ENCODE results near the gene DTD1.

The DTD1 gene

GRCh38 chr20:18678549-18679419 is 90.9 kb downstream of the DTD1 start:
- Histone ChIP-seq H3K9me3 (ENCODE audit: low read length) (no peaks in the 10 kb centered on the region), H2AFZ (ENCODE audit: low read length) (no peak overlapping the region), H3K4me3 (ENCODE audit: low read depth, low read length, poor library complexity, severe bottlenecking) (no peak overlapping the region), H3F3A (ENCODE audit: insufficient read depth, low read length) (no peaks in the 10 kb centered on the region), H3K9me2 (ENCODE audit: low read depth, low read length) (no peaks in the 10 kb centered on the region), H3K27ac (ENCODE audit: low read depth, low read length, poor library complexity, severe bottlenecking) (peak overlapping the region; percentile 35), H3K4me1 (ENCODE audit: insufficient read depth, low read length, severe bottlenecking) (peaks cover 16% of the 10 kb centered on the region), H3K79me2 (ENCODE audit: insufficient read depth, low read length) (no peaks in the 10 kb centered on the region), H3K36me3 (ENCODE audit: insufficient read depth, low read length) (no peaks in the 10 kb centered on the region), H3K27me3 (ENCODE audit: insufficient read depth, low read length) (no peaks in the 10 kb centered on the region), H3K9ac (ENCODE audit: low read length) (no peak overlapping the region), H3K4me2 (ENCODE audit: low read length) (peak overlapping the region; percentile 2; the same call in 1 of the 2 replicates), H4K20me1 (ENCODE audit: insufficient read depth, low read length) (no peaks in the 10 kb centered on the region)
- no peak for TF ChIP-seq EZH2 (IDR thresholded peaks at IDR 0.05; ENCODE audit: borderline replicate concordance, low read length)
- TF ChIP-seq, protein P1, sequence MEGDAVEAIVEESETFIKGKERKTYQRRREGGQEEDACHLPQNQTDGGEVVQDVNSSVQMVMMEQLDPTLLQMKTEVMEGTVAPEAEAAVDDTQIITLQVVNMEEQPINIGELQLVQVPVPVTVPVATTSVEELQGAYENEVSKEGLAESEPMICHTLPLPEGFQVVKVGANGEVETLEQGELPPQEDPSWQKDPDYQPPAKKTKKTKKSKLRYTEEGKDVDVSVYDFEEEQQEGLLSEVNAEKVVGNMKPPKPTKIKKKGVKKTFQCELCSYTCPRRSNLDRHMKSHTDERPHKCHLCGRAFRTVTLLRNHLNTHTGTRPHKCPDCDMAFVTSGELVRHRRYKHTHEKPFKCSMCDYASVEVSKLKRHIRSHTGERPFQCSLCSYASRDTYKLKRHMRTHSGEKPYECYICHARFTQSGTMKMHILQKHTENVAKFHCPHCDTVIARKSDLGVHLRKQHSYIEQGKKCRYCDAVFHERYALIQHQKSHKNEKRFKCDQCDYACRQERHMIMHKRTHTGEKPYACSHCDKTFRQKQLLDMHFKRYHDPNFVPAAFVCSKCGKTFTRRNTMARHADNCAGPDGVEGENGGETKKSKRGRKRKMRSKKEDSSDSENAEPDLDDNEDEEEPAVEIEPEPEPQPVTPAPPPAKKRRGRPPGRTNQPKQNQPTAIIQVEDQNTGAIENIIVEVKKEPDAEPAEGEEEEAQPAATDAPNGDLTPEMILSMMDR (IDR thresholded peaks at IDR 0.05; ENCODE audit: low read length): no peak

DNA sequence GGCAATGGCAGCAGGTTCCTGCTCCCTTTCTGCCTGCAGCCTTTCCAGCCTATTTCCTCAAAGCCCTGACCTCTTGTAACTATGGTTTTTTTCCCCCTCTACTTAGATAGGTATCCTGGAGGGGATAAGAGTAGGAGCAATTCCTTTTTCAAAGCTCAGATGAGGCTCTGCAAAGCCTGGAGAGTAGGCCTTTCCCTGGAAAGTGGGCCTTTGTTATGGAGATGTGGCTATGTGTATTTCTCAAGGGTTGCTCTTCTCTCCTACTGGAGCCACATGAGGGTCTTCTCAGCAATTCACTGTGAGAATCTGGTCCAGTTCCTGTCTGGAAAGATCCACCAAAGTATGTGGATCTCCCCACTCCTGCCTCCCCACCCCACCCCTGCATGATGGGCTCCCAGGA is 96.0 kb downstream of the DTD1 start:
- no peak for TF ChIP-seq EZH2 (IDR thresholded peaks at IDR 0.05; ENCODE audit: borderline replicate concordance, low read length)
- TF ChIP-seq, protein P1 (IDR thresholded peaks at IDR 0.05; ENCODE audit: low read length): no peak
- no peak overlapping the region for H3K4me3 ChIP-seq (ENCODE audit: low read depth, low read length, poor library complexity, severe bottlenecking)

GRCh38 chr20:18684775-18685174 is 96.9 kb downstream of the DTD1 start:
- no peak overlapping the region for H3K9ac ChIP-seq (ENCODE audit: low read length)
- H3K4me2 ChIP-seq (ENCODE audit: low read length): no peak overlapping the region
- TF ChIP-seq, protein P1 (IDR thresholded peaks at IDR 0.05; ENCODE audit: low read length): no peak
- TF ChIP-seq EZH2 (IDR thresholded peaks at IDR 0.05; ENCODE audit: borderline replicate concordance, low read length): no peak
- H3K4me3 ChIP-seq (ENCODE audit: low read depth, low read length, poor library complexity, severe bottlenecking): no peak overlapping the region
- H3K4me1 ChIP-seq (ENCODE audit: insufficient read depth, low read length, severe bottlenecking): no peaks in the 10 kb centered on the region
- H3K36me3 ChIP-seq (ENCODE audit: insufficient read depth, low read length): no peaks in the 10 kb centered on the region
- no peaks in the 10 kb centered on the region for H3F3A ChIP-seq (ENCODE audit: insufficient read depth, low read length)
- H3K9me3 ChIP-seq (ENCODE audit: low read length): no peaks in the 10 kb centered on the region
- H3K79me2 ChIP-seq (ENCODE audit: insufficient read depth, low read length): no peaks in the 10 kb centered on the region
- no peaks in the 10 kb centered on the region for H4K20me1 ChIP-seq (ENCODE audit: insufficient read depth, low read length)
- no peak overlapping the region for H3K27ac ChIP-seq (ENCODE audit: low read depth, low read length, poor library complexity, severe bottlenecking)
- H3K27me3 ChIP-seq (ENCODE audit: insufficient read depth, low read length): no peaks in the 10 kb centered on the region
- H2AFZ ChIP-seq (ENCODE audit: low read length): no peak overlapping the region
- no peaks in the 10 kb centered on the region for H3K9me2 ChIP-seq (ENCODE audit: low read depth, low read length)

More for the DNA sequence above, 96.0 kb downstream of the DTD1 start:
- no peaks in the 10 kb centered on the region for H3K79me2 ChIP-seq (ENCODE audit: insufficient read depth, low read length)
- peaks cover 5% of the 10 kb centered on the region for H3K4me1 ChIP-seq (ENCODE audit: insufficient read depth, low read length, severe bottlenecking)
- no peaks in the 10 kb centered on the region for H3K36me3 ChIP-seq (ENCODE audit: insufficient read depth, low read length)
- no peak overlapping the region for H3K4me2 ChIP-seq (ENCODE audit: low read length)
- no peaks in the 10 kb centered on the region for H3K27me3 ChIP-seq (ENCODE audit: insufficient read depth, low read length)
- no peaks in the 10 kb centered on the region for H3K9me3 ChIP-seq (ENCODE audit: low read length)
- no peak overlapping the region for H2AFZ ChIP-seq (ENCODE audit: low read length)
- no peaks in the 10 kb centered on the region for H3K9me2 ChIP-seq (ENCODE audit: low read depth, low read length)
- no peak overlapping the region for H3K9ac ChIP-seq (ENCODE audit: low read length)
- no peak overlapping the region for H3K27ac ChIP-seq (ENCODE audit: low read depth, low read length, poor library complexity, severe bottlenecking)
- H4K20me1 ChIP-seq (ENCODE audit: insufficient read depth, low read length): no peaks in the 10 kb centered on the region
- no peaks in the 10 kb centered on the region for H3F3A ChIP-seq (ENCODE audit: insufficient read depth, low read length)
